ENCODE results near the gene MRPL37. TPM values are rescaled to one million over a fixed set of nuclear protein-coding genes. Genes with fewer than 3 reads are reported as not detected.

The MRPL37 gene
- total RNA-seq, 1 donor from 2014 or later, result 41.8 TPM

GRCh38 chr1:54238353-54239034, 38.5 kb downstream of the MRPL37 start:
- intact Hi-C loops (cut with DNase I), result no loop called here
- no peaks in the 10 kb centered on the region for H3K9me3 ChIP-seq
- H3K4me3 ChIP-seq, result no peak overlapping the region
- DNase-seq (peak; percentile 65), ATAC-seq (peak; percentile 58 to 78)
- no peak for TF ChIP-seq CTCF (IDR thresholded peaks at IDR 0.05)
- no peak overlapping the region for H3K27ac ChIP-seq
- peaks cover 66% of the 10 kb centered on the region for H3K36me3 ChIP-seq
- H3K27me3 ChIP-seq (ENCODE audit: low read depth), result no peaks in the 10 kb centered on the region
- no peaks in the 10 kb centered on the region for H3K4me1 ChIP-seq

GRCh38 chr1:54239035-54239383, 39.0 kb downstream of the MRPL37 start:
- H3K36me3 ChIP-seq, result peaks cover 69% of the 10 kb centered on the region
- no peak overlapping the region for H3K4me3 ChIP-seq
- no peaks in the 10 kb centered on the region for H3K4me1 ChIP-seq
- DNase-seq (no peak), ATAC-seq (no peak)
- no peaks in the 10 kb centered on the region for H3K9me3 ChIP-seq
- no peak for TF ChIP-seq CTCF (IDR thresholded peaks at IDR 0.05)
- no peaks in the 10 kb centered on the region for H3K27me3 ChIP-seq (ENCODE audit: low read depth)
- H3K27ac ChIP-seq, result no peak overlapping the region
- intact Hi-C loops (cut with DNase I), result no loop called here

GRCh38 chr1:54239631-54240031, 39.7 kb downstream of the MRPL37 start:
- H3K27ac ChIP-seq, result no peak overlapping the region
- H3K27me3 ChIP-seq (ENCODE audit: low read depth), result no peaks in the 10 kb centered on the region
- no peaks in the 10 kb centered on the region for H3K4me1 ChIP-seq
- peaks cover 68% of the 10 kb centered on the region for H3K36me3 ChIP-seq
- DNase-seq (no peak), ATAC-seq (no peak)
- no peak overlapping the region for H3K4me3 ChIP-seq
- intact Hi-C loops (cut with DNase I), result no loop called here
- TF ChIP-seq CTCF (IDR thresholded peaks at IDR 0.05), result no peak
- no peaks in the 10 kb centered on the region for H3K9me3 ChIP-seq

- peaks cover 70% of the 10 kb centered on the region for H3K36me3 ChIP-seq
Observed at GRCh38 chr1:54240741-54241335, 40.9 kb downstream of the MRPL37 start.

GRCh38 chr1:54241364-54241763, 41.4 kb downstream of the MRPL37 start:
- Histone ChIP-seq H3K9me3 (no peaks in the 10 kb centered on the region), H3K4me1 (no peaks in the 10 kb centered on the region), H3K27ac (no peak overlapping the region), H3K4me3 (no peak overlapping the region), H3K27me3 (ENCODE audit: low read depth) (no peaks in the 10 kb centered on the region), H3K36me3 (peaks cover 70% of the 10 kb centered on the region)
- no peak for ATAC-seq
- intact Hi-C loops (cut with DNase I), result no loop called here
- no peak for TF ChIP-seq CTCF (IDR thresholded peaks at IDR 0.05)
- no peak for DNase-seq

More at GRCh38 chr1:54240741-54241335, 40.9 kb downstream of the MRPL37 start:
- DNase-seq (no peak), ATAC-seq (no peak)
- H3K27ac ChIP-seq, result no peak overlapping the region
- no peaks in the 10 kb centered on the region for H3K4me1 ChIP-seq
- intact Hi-C loops (cut with DNase I), result no loop called here
- no peak for TF ChIP-seq CTCF (IDR thresholded peaks at IDR 0.05)
- no peak overlapping the region for H3K4me3 ChIP-seq
- H3K27me3 ChIP-seq (ENCODE audit: low read depth), result no peaks in the 10 kb centered on the region
- H3K9me3 ChIP-seq, result no peaks in the 10 kb centered on the region
